SK-N-SH (cell line): ENCODE results near the gene SPEG. TPM values are rescaled to one million over a fixed set of nuclear protein-coding genes. Genes with fewer than 3 reads are reported as not detected.

Source experiments
- CTCF ChIA-PET: fragments of 300-600, 350-600 bp; formaldehyde crosslinking; extraction: SDS; loops from one replicate; lab custom pipeline; 2021; lab: Yijun Ruan, JAX
- POLR2A ChIA-PET: fragments of 350-600 bp; sonication (Branson Sonifier 250); formaldehyde crosslinking; extraction: SDS; loops from one replicate; lab custom pipeline; 2020; ENCODE audit warnings: antibody characterized with exemption, inconsistent platforms; lab: Yijun Ruan, JAX
- DNase-seq: peaks from one replicate; pipeline ENCODE4 v3.0.0; 2012
- H2AFZ ChIP-seq: fragments of 200-600 bp; sonication (generic); 2 replicates; pipeline ENCODE4 v1.8.1; 2016; ENCODE audit warnings: antibody characterized with exemption, mild to moderate bottlenecking, low read depth
- H3F3A ChIP-seq: fragments of 200-600 bp; sonication (generic); replicated peaks from 2 replicates; pipeline ENCODE3; 2016; ENCODE audit warnings: antibody characterized with exemption, mild to moderate bottlenecking; ENCODE audit not compliant: insufficient read depth
- H3K27ac ChIP-seq, 2 experiments: fragments of 200-500 bp in 1 of 2; fragments of 200-600 bp in 1 of 2; sonication (Bioruptor generic) in 1 of 2; sonication (generic), shearing (Covaris generic) in 1 of 2; 2 replicates each; pipeline versions ENCODE4 v1.5.1 to v1.6.1; 2014 to 2016; ENCODE audit warnings: low read depth in 2 of 2, inconsistent platforms in 1 of 2, low read length in 1 of 2, mild to moderate bottlenecking in 1 of 2, mixed read lengths in 1 of 2
- H3K27me3 ChIP-seq: fragments of 200-600 bp; sonication (generic), shearing (Covaris generic); 2 replicates; pipeline ENCODE4 v1.6.1; 2016; ENCODE audit warnings: mixed run types; ENCODE audit not compliant: insufficient read depth
- H3K36me3 ChIP-seq, 2 experiments: fragments of 200-500 bp in 1 of 2; fragments of 200-600 bp in 1 of 2; sonication (Bioruptor generic) in 1 of 2; sonication (generic) in 1 of 2; replicated peaks in 1 of 2; 2 replicates each; pipeline versions ENCODE3 to v1.5.1; 2014 to 2016; ENCODE audit warnings: low read length in 1 of 2, mild to moderate bottlenecking in 1 of 2; ENCODE audit not compliant: insufficient read depth in 2 of 2, control insufficient read depth in 1 of 2
- H3K4me1 ChIP-seq, 2 experiments: fragments of 200-500 bp in 1 of 2; fragments of 200-600 bp in 1 of 2; sonication (Bioruptor generic) in 1 of 2; sonication (generic), shearing (Covaris generic) in 1 of 2; 2 replicates each; pipeline versions ENCODE4 v1.5.1 to v1.6.1; 2014 to 2016; ENCODE audit warnings: low read depth in 1 of 2, low read length in 1 of 2, mixed run types in 1 of 2; ENCODE audit not compliant: insufficient read depth in 2 of 2, control insufficient read depth in 1 of 2
- H3K4me2 ChIP-seq: fragments of 200-600 bp; sonication (generic), shearing (Covaris generic); 2 replicates; pipeline ENCODE4 v1.6.1; 2017; ENCODE audit warnings: mixed run types
- H3K4me3 ChIP-seq, 2 experiments: fragments of 200-500 bp in 1 of 2; fragments of 200-600 bp in 1 of 2; sonication (Bioruptor generic) in 1 of 2; sonication (generic), shearing (Covaris generic) in 1 of 2; 2 replicates each; pipeline versions ENCODE4 v1.5.1 to v1.8.1; 2014 to 2016; ENCODE audit warnings: low read depth in 2 of 2, inconsistent platforms in 1 of 2, low read length in 1 of 2, mild to moderate bottlenecking in 1 of 2, mixed read lengths in 1 of 2, moderate library complexity in 1 of 2
- H3K79me2 ChIP-seq: fragments of 200-600 bp; sonication (generic); 2 replicates; pipeline ENCODE4 v1.8.1; 2017; ENCODE audit warnings: mild to moderate bottlenecking; ENCODE audit not compliant: insufficient read depth
- H3K9ac ChIP-seq: fragments of 200-600 bp; sonication (generic); 2 replicates; pipeline ENCODE4 v1.6.1; 2017; ENCODE audit warnings: mixed run types
- H3K9me2 ChIP-seq: fragments of 200-600 bp; sonication (generic); 2 replicates; pipeline ENCODE4 v1.6.1; 2017; ENCODE audit warnings: mixed run types
- H3K9me3 ChIP-seq: fragments of 200-600 bp; sonication (generic); 2 replicates; pipeline ENCODE4 v1.6.1; 2017; ENCODE audit warnings: mixed run types, mild to moderate bottlenecking, moderate library complexity
- H4K20me1 ChIP-seq: fragments of 200-600 bp; sonication (generic); 2 replicates; pipeline ENCODE4 v1.6.1; 2017; ENCODE audit warnings: mild to moderate bottlenecking, mixed run types; ENCODE audit not compliant: insufficient read depth
- CHD2 ChIP-seq: fragments of 150-350 bp; IDR thresholded peaks from 2 replicates; pipeline ENCODE4 v1.6.1; 2018; ENCODE audit warnings: low read length; ENCODE audit not compliant: partially characterized antibody
- ELF1 ChIP-seq: IDR thresholded peaks from 2 replicates; pipeline ENCODE4 v1.4.0; 2012
- FOXJ3 ChIP-seq: sonication (generic); formaldehyde crosslinking; IDR thresholded peaks from 2 replicates; pipeline ENCODE4 v1.5.1; 2020; ENCODE audit warnings: mild to moderate bottlenecking, missing genetic modification reagents
- FOXM1 ChIP-seq: IDR thresholded peaks from 2 replicates; pipeline ENCODE4 v1.4.0; 2012; ENCODE audit warnings: low read depth, mild to moderate bottlenecking
- GATA2 ChIP-seq: sonication (generic); formaldehyde crosslinking; IDR thresholded peaks from 2 replicates; pipeline ENCODE4 v1.5.0; 2020; ENCODE audit warnings: mild to moderate bottlenecking, missing genetic modification reagents
- IRF3 ChIP-seq: fragments of 150-350 bp; IDR thresholded peaks from 2 replicates; pipeline ENCODE4 v1.6.1; 2016; ENCODE audit warnings: mild to moderate bottlenecking, low read depth, low read length
- MAX ChIP-seq: IDR thresholded peaks from 2 replicates; pipeline ENCODE4 v1.4.0; 2012; ENCODE audit warnings: low read depth
- NFIC ChIP-seq: IDR thresholded peaks from 2 replicates; pipeline ENCODE4 v1.4.0; 2012; ENCODE audit warnings: borderline replicate concordance
- POLR2AphosphoS5 ChIP-seq: IDR thresholded peaks from 2 replicates; pipeline ENCODE4 v1.6.1; 2012; ENCODE audit warnings: low read depth, low read length
- RAD21 ChIP-seq: IDR thresholded peaks from 2 replicates; pipeline ENCODE4 v1.6.1; 2012; ENCODE audit warnings: mild to moderate bottlenecking, low read length
- RXRA ChIP-seq: IDR thresholded peaks from 2 replicates; pipeline ENCODE4 v1.4.0; 2012; ENCODE audit warnings: low read depth, mild to moderate bottlenecking, borderline replicate concordance
- SIN3A ChIP-seq: IDR thresholded peaks from 2 replicates; pipeline ENCODE4 v1.6.1; 2012; ENCODE audit warnings: low read depth, mild to moderate bottlenecking, low read length, moderate library complexity, borderline replicate concordance
- TAF1 ChIP-seq: IDR thresholded peaks from 2 replicates; pipeline ENCODE4 v1.6.1; 2012; ENCODE audit warnings: low read depth, mild to moderate bottlenecking, low read length, moderate library complexity, borderline replicate concordance
- TCF12 ChIP-seq: IDR thresholded peaks from 2 replicates; pipeline ENCODE4 v1.4.0; 2012
- TEAD4 ChIP-seq: IDR thresholded peaks from 2 replicates; pipeline ENCODE4 v1.4.0; 2012; ENCODE audit warnings: mild to moderate bottlenecking, borderline replicate concordance; ENCODE audit not compliant: insufficient read depth
- USF1 ChIP-seq: IDR thresholded peaks from 2 replicates; pipeline ENCODE4 v1.4.0; 2012; ENCODE audit warnings: low read depth, borderline replicate concordance
- YY1 ChIP-seq: IDR thresholded peaks from 2 replicates; pipeline ENCODE4 v1.4.0; 2012; ENCODE audit warnings: low read depth, mild to moderate bottlenecking
- WGBS: methylation state at CpG from one replicate; pipeline ENCODE4 v1.1.6; 2017; ENCODE audit warnings: low lambda C conversion rate; 5-methylcytosine and 5-hydroxymethylcytosine counted together
- polyA plus RNA-seq, 3 experiments: library from polyadenylated mRNA; depleted of rRNA; stranded (reverse); fragments of >200 nt; gene quantifications; 2 replicates each; pipeline ENCODE4 v1.2.3, GENCODE V29; 2012

The SPEG gene
- polyA plus RNA-seq, 1 of the 3 experiments (the other 2 are of a cell fraction), result 107 TPM

- no peaks in the 10 kb centered on the region for H3K9me2 ChIP-seq
- peaks cover 6% of the 10 kb centered on the region for H3F3A ChIP-seq
- H3K27me3 ChIP-seq, result no peaks in the 10 kb centered on the region
- no peak overlapping the region for H3K9ac ChIP-seq
- ChIA-PET CTCF (interaction anchor here (4.2 to 56.4 kb wide), 4 partner anchors 11 to 71 kb away, joined by 23 to 2824 read pairs (median 116); partner anchors contain the start of genes ASIC4, CHPF, GMPPA and TMEM198), POLR2A (interaction anchor here (1.9 kb wide), 1 partner anchor 14 kb away, joined by 8 read pairs; no protein-coding TSS in a partner anchor)
- 82% methylated on average over 11 of the region's 11 CpGs for WGBS
- no peak overlapping the region for H3K4me3 ChIP-seq
- no peaks in the 10 kb centered on the region for H4K20me1 ChIP-seq
- TF ChIP-seq RXRA (no peak), NFIC (no peak), FOXM1 (no peak), IRF3 (no peak), GATA2 (CRISPR knock-in tag) (no peak), MAX (no peak), TAF1 (no peak), ELF1 (no peak), TCF12 (no peak), CHD2 (no peak), POLR2AphosphoS5 (no peak), USF1 (no peak), RAD21 (no peak), YY1 (no peak), FOXJ3 (no peak), TEAD4 (no peak)
- H3K4me1 ChIP-seq, result peaks cover 2 to 42% of the 10 kb centered on the region in 2 experiments; a peak in 3 of 4 replicates
- no peak overlapping the region for H3K4me2 ChIP-seq
- no peaks in the 10 kb centered on the region for H3K79me2 ChIP-seq
- H3K27ac ChIP-seq, result no peak overlapping the region
- no peak overlapping the region for H2AFZ ChIP-seq
- H3K9me3 ChIP-seq, result no peaks in the 10 kb centered on the region
- no peak for DNase-seq
- peaks cover 29 to 47% of the 10 kb centered on the region in 2 experiments for H3K36me3 ChIP-seq
Observed at GRCh38 chr2:219474285-219475060, 39.8 kb downstream of the SPEG start.

- CTCF ChIA-PET, result interaction anchor here (0.6 to 56.4 kb wide), 18 partner anchors 7 to 166 kb away, joined by 3 to 2824 read pairs (median 8); partner anchors contain the start of genes ASIC4, CHPF, GMPPA and SPEG
- no peaks in the 10 kb centered on the region for H3K27me3 ChIP-seq
Observed at GRCh38 chr2:219475278-219475677, 40.6 kb downstream of the SPEG start.

More at GRCh38 chr2:219475278-219475677, 40.6 kb downstream of the SPEG start:
- POLR2A ChIA-PET, result interaction anchor here (0.8 to 1.9 kb wide), 4 partner anchors 14 to 55 kb away, joined by 3 to 8 read pairs (median 3); no protein-coding TSS in a partner anchor
- no peaks in the 10 kb centered on the region for H3K9me2 ChIP-seq
- 92% methylated on average over 6 of the region's 6 CpGs for WGBS
- peak overlapping the region; percentile 36 to 74; a peak in 3 of 4 replicates for H3K27ac ChIP-seq
- no peaks in the 10 kb centered on the region for H4K20me1 ChIP-seq
- no peak overlapping the region for H3K9ac ChIP-seq
- no peak overlapping the region for H2AFZ ChIP-seq
- no peak for DNase-seq
- no peak for TF ChIP-seq IRF3
- no peak for TF ChIP-seq SIN3A
- no peaks in the 10 kb centered on the region for H3K9me3 ChIP-seq
- no peak overlapping the region for H3K4me3 ChIP-seq
- H3K4me1 ChIP-seq, result peaks cover 0 to 42% of the 10 kb centered on the region in 2 experiments; a peak in 1 of 4 replicates
- H3K79me2 ChIP-seq, result no peaks in the 10 kb centered on the region
- H3K36me3 ChIP-seq, result peaks cover 23 to 47% of the 10 kb centered on the region in 2 experiments
- peaks cover 6% of the 10 kb centered on the region for H3F3A ChIP-seq
- H3K4me2 ChIP-seq, result no peak overlapping the region
